Testis (tissue), 2 donors: ENCODE measurements around the gene FOXC1.

Source experiments
- CTCF ChIP-seq, 3 experiments: fragments of 450-650 bp in 2 of 3; fragments of 200-600 bp in 1 of 3; sonication (generic) in 1 of 3; IDR thresholded peaks; one replicate each; pipeline ENCODE4 v1.5.1; 2016 to 2019; ENCODE audit warnings: antibody characterized with exemption in 3 of 3, mild to moderate bottlenecking in 2 of 3, moderate library complexity in 1 of 3
- POLR2A ChIP-seq: fragments of 450-650 bp; IDR thresholded peaks from one replicate; pipeline ENCODE4 v1.6.1; 2017; ENCODE audit warnings: antibody characterized with exemption, mild to moderate bottlenecking, moderate library complexity

GRCh38 chr6:1609648-1610496 lies at the start of gene FOXC1:
- TF ChIP-seq CTCF (IDR thresholded peaks at IDR 0.05) (no peak), POLR2A (peak; percentile 29)
